ENCODE measurements around the gene ITGAV.

ITGAV gene

DNA sequence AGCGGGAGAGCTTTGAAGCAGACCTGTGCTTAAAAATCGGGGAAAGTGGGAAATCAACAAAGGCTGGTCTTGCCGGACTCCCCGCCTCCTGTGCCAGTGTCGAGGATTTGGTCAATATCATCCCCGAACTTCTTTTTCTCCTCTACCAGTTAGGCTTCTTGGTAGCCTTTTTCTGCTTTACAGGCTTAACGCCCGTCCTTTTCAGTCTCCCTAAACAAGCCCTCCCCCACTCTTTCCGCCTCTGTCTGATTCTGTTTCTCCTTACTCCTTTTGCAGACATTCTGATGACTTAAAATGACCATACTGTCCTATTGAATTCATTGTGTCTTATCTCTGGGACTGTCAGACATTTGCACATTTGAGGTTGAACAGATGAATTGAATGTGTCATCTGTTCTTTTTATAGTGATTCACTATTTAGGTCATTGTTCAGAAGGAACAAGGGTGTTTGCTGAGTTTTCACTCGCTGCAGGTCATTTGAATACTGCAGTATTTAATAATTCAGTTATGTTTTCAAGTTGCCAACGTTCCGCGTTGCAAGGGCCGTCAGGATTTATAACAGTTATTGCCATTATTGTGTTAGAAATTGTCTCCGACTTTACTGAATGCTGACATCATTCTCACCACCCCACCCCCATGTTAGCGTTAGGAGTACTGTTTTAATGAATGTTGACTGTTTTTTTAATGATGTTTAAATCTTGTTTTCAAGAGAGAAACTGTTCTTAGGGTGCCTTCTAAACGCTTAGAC, 1.1 kb downstream of the ITGAV start:
- H3K27ac ChIP-seq (ENCODE audit: insufficient read depth, low read depth, low read length, poor library complexity, severe bottlenecking): no peak overlapping the region
- peak overlapping the region; percentile 69 for H3K4me3 ChIP-seq (ENCODE audit: insufficient read depth, low read depth, low read length)
- H3K9me3 ChIP-seq (ENCODE audit: control insufficient read depth, low read length): no peaks in the 10 kb centered on the region
- H3K4me1 ChIP-seq (ENCODE audit: control insufficient read depth, insufficient read depth, low read length): no peaks in the 10 kb centered on the region
- no peaks in the 10 kb centered on the region for H3K27me3 ChIP-seq (ENCODE audit: control insufficient read depth, insufficient read depth, low read length, poor library complexity, severe bottlenecking)
- WGBS, 2 experiments: 0 to 1% methylated on average over 11 to 15 of the region's 17 CpGs
- no peaks in the 10 kb centered on the region for H3K36me3 ChIP-seq (ENCODE audit: control insufficient read depth, insufficient read depth, low read length)

DNA sequence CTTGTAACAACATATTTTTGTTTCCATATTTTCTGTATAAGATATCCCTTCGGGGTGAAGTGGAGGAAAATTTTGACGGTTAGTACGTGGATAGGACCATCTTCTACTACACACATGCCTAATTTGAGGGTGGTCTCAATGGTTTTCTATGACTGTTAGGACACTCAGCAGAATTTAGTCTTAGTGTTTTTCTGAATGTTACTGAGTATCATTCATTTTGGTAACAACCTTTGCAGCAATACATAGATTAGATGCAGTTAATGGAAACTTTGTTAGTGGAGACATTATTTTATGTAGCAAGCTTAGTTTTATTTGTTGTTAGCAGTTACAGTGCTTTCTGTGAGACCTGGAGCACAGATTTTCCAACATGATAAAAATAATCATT, 1.6 kb downstream of the ITGAV start:
- Histone ChIP-seq H3K4me1 (ENCODE audit: control insufficient read depth, insufficient read depth, low read length) (no peaks in the 10 kb centered on the region), H3K27ac (ENCODE audit: insufficient read depth, low read depth, low read length, poor library complexity, severe bottlenecking) (no peak overlapping the region)
- no CpG with 5 or more reads among the region's 3 CpGs for WGBS, 2 experiments

GRCh38 chr2:186592137-186592875, 2.5 kb downstream of the ITGAV start:
- Histone ChIP-seq H3K9me3 (ENCODE audit: control insufficient read depth, low read length) (no peaks in the 10 kb centered on the region), H3K4me1 (ENCODE audit: control insufficient read depth, insufficient read depth, low read length) (peaks cover 6% of the 10 kb centered on the region), H3K27me3 (ENCODE audit: control insufficient read depth, insufficient read depth, low read length, poor library complexity, severe bottlenecking) (no peaks in the 10 kb centered on the region), H3K27ac (ENCODE audit: insufficient read depth, low read depth, low read length, poor library complexity, severe bottlenecking) (no peak overlapping the region), H3K4me3 (ENCODE audit: insufficient read depth, low read depth, low read length) (peak overlapping the region; percentile 8), H3K36me3 (ENCODE audit: control insufficient read depth, insufficient read depth, low read length) (no peaks in the 10 kb centered on the region)
- WGBS, 2 experiments: 78 to 81% methylated on average over 3 to 4 of the region's 5 CpGs

More for the DNA sequence above, 1.6 kb downstream of the ITGAV start:
- H3K9me3 ChIP-seq (ENCODE audit: control insufficient read depth, low read length): no peaks in the 10 kb centered on the region
- H3K27me3 ChIP-seq (ENCODE audit: control insufficient read depth, insufficient read depth, low read length, poor library complexity, severe bottlenecking): no peaks in the 10 kb centered on the region
- no peaks in the 10 kb centered on the region for H3K36me3 ChIP-seq (ENCODE audit: control insufficient read depth, insufficient read depth, low read length)
- H3K4me3 ChIP-seq (ENCODE audit: insufficient read depth, low read depth, low read length): peak overlapping the region; percentile 69

GRCh38 chr2:186593523-186593922, 3.7 kb downstream of the ITGAV start:
- H3K4me1 ChIP-seq (ENCODE audit: control insufficient read depth, insufficient read depth, low read length): peaks cover 9% of the 10 kb centered on the region
- WGBS, 2 experiments: 90% methylated on average over 2 of the region's 3 CpGs; no CpG with 5 or more reads in 1 of the 2 experiments
- H3K9me3 ChIP-seq (ENCODE audit: control insufficient read depth, low read length): no peaks in the 10 kb centered on the region
- no peak overlapping the region for H3K4me3 ChIP-seq (ENCODE audit: insufficient read depth, low read depth, low read length)
- no peaks in the 10 kb centered on the region for H3K36me3 ChIP-seq (ENCODE audit: control insufficient read depth, insufficient read depth, low read length)
- H3K27me3 ChIP-seq (ENCODE audit: control insufficient read depth, insufficient read depth, low read length, poor library complexity, severe bottlenecking): no peaks in the 10 kb centered on the region
- H3K27ac ChIP-seq (ENCODE audit: insufficient read depth, low read depth, low read length, poor library complexity, severe bottlenecking): no peak overlapping the region

GRCh38 chr2:186594001-186594722, 4.3 kb downstream of the ITGAV start:
- Histone ChIP-seq H3K27me3 (ENCODE audit: control insufficient read depth, insufficient read depth, low read length, poor library complexity, severe bottlenecking) (no peaks in the 10 kb centered on the region), H3K4me3 (ENCODE audit: insufficient read depth, low read depth, low read length) (no peak overlapping the region), H3K4me1 (ENCODE audit: control insufficient read depth, insufficient read depth, low read length) (peaks cover 9% of the 10 kb centered on the region), H3K9me3 (ENCODE audit: control insufficient read depth, low read length) (no peaks in the 10 kb centered on the region), H3K36me3 (ENCODE audit: control insufficient read depth, insufficient read depth, low read length) (no peaks in the 10 kb centered on the region), H3K27ac (ENCODE audit: insufficient read depth, low read depth, low read length, poor library complexity, severe bottlenecking) (no peak overlapping the region)
- 81 to 92% methylated on average over 4 of the region's 4 CpGs for WGBS, 2 experiments

GRCh38 chr2:186595219-186595618, 5.4 kb downstream of the ITGAV start:
- Histone ChIP-seq H3K9me3 (ENCODE audit: control insufficient read depth, low read length) (no peaks in the 10 kb centered on the region), H3K36me3 (ENCODE audit: control insufficient read depth, insufficient read depth, low read length) (no peaks in the 10 kb centered on the region), H3K27me3 (ENCODE audit: control insufficient read depth, insufficient read depth, low read length, poor library complexity, severe bottlenecking) (no peaks in the 10 kb centered on the region), H3K4me1 (ENCODE audit: control insufficient read depth, insufficient read depth, low read length) (peaks cover 9% of the 10 kb centered on the region), H3K4me3 (ENCODE audit: insufficient read depth, low read depth, low read length) (no peak overlapping the region), H3K27ac (ENCODE audit: insufficient read depth, low read depth, low read length, poor library complexity, severe bottlenecking) (no peak overlapping the region)
- WGBS, 2 experiments: 80 to 81% methylated on average over 2 of the region's 2 CpGs

GRCh38 chr2:186599186-186599778, 9.4 kb downstream of the ITGAV start:
- H3K4me3 ChIP-seq (ENCODE audit: insufficient read depth, low read depth, low read length): no peak overlapping the region
- H3K27ac ChIP-seq (ENCODE audit: insufficient read depth, low read depth, low read length, poor library complexity, severe bottlenecking): no peak overlapping the region
- no peaks in the 10 kb centered on the region for H3K36me3 ChIP-seq (ENCODE audit: control insufficient read depth, insufficient read depth, low read length)
- H3K4me1 ChIP-seq (ENCODE audit: control insufficient read depth, insufficient read depth, low read length): peaks cover 9% of the 10 kb centered on the region
- 64 to 81% methylated on average over 2 to 3 of the region's 3 CpGs for WGBS, 2 experiments
- no peaks in the 10 kb centered on the region for H3K27me3 ChIP-seq (ENCODE audit: control insufficient read depth, insufficient read depth, low read length, poor library complexity, severe bottlenecking)
- H3K9me3 ChIP-seq (ENCODE audit: control insufficient read depth, low read length): no peaks in the 10 kb centered on the region

DNA sequence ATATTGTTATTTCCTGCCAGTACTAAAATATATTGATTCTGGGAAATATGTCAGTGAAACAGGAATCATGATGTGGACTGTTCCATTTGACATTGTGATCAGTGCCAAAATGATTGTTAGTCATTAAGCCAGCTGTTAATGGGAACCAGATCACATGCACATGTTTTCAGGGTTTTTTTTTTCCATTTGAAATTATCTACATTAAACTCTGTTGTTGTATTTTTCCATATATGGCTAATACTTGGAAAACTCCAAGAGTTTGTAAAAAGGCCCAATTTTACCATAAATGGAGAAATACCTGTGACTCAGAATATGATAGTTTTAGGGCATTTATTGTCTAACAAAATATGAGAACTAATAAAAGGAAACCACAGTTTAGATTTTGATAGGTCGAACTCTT, 13.4 kb downstream of the ITGAV start:
- Histone ChIP-seq H3K27me3 (ENCODE audit: control insufficient read depth, insufficient read depth, low read length, poor library complexity, severe bottlenecking) (no peaks in the 10 kb centered on the region), H3K4me1 (ENCODE audit: control insufficient read depth, insufficient read depth, low read length) (peaks cover 4% of the 10 kb centered on the region), H3K36me3 (ENCODE audit: control insufficient read depth, insufficient read depth, low read length) (no peaks in the 10 kb centered on the region), H3K9me3 (ENCODE audit: control insufficient read depth, low read length) (no peaks in the 10 kb centered on the region), H3K27ac (ENCODE audit: insufficient read depth, low read depth, low read length, poor library complexity, severe bottlenecking) (no peak overlapping the region), H3K4me3 (ENCODE audit: insufficient read depth, low read depth, low read length) (no peak overlapping the region)
- 100% methylated on average over 1 of the region's 1 CpG; no CpG with 5 or more reads in 1 of the 2 experiments for WGBS, 2 experiments

DNA sequence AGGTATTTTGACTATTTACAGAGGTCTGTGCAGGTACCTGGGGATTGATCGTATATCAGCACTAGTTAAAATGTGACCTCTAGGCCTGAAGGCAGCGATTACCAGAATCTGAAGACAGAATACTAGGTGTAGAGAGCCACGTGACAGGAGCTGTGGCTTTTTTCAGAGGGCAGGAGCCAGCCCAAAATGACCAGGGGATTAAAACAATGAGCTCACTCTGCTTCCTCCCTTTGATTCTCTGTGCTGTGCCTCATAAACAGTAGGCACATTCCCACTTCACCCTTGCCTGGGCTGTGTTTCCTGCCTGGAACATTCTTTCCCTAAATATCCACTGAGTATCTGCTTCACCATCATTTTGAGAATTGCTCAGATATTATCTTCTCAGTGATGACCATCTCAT, 15.2 kb downstream of the ITGAV start:
- H3K4me3 ChIP-seq (ENCODE audit: insufficient read depth, low read depth, low read length): no peak overlapping the region
- H3K27ac ChIP-seq (ENCODE audit: insufficient read depth, low read depth, low read length, poor library complexity, severe bottlenecking): no peak overlapping the region
- 81 to 83% methylated on average over 3 of the region's 3 CpGs for WGBS, 2 experiments

More for the DNA sequence above, 15.2 kb downstream of the ITGAV start:
- H3K9me3 ChIP-seq (ENCODE audit: control insufficient read depth, low read length): no peaks in the 10 kb centered on the region
- no peaks in the 10 kb centered on the region for H3K36me3 ChIP-seq (ENCODE audit: control insufficient read depth, insufficient read depth, low read length)
- H3K27me3 ChIP-seq (ENCODE audit: control insufficient read depth, insufficient read depth, low read length, poor library complexity, severe bottlenecking): no peaks in the 10 kb centered on the region
- H3K4me1 ChIP-seq (ENCODE audit: control insufficient read depth, insufficient read depth, low read length): peaks cover 4% of the 10 kb centered on the region
